LNCAP (cell line): ENCODE measurements around the gene GNB1.
A peak's percentile ranks its signal among the peaks of the same experiment; 100 is the strongest.

ENCODE experiments used
- CTCF ChIP-seq: fragments of 450-650 bp; IDR thresholded peaks from 2 replicates; pipeline ENCODE4 v1.5.1; 2017; ENCODE audit warnings: mild to moderate bottlenecking

The GNB1 gene

GRCh38 chr1:1797731-1798341 is 93.1 kb downstream of the GNB1 start:
- no peak for TF ChIP-seq CTCF

- TF ChIP-seq CTCF = peak; percentile 13; the same call in 1 of the 2 replicates
Measured at GRCh38 chr1:1796466-1796865, 94.4 kb downstream of the GNB1 start.

GRCh38 chr1:1794999-1795398 is 95.9 kb downstream of the GNB1 start:
- TF ChIP-seq CTCF = no peak

GRCh38 chr1:1793481-1794244 is 97.2 kb downstream of the GNB1 start:
- no peak for TF ChIP-seq CTCF

GRCh38 chr1:1788646-1789431 is 102.0 kb downstream of the GNB1 start:
- peak; percentile 62 for TF ChIP-seq CTCF

- TF ChIP-seq CTCF = no peak
Measured at GRCh38 chr1:1788136-1788535, 102.8 kb downstream of the GNB1 start.

- TF ChIP-seq CTCF = no peak
Measured at GRCh38 chr1:1786836-1787605, 103.9 kb downstream of the GNB1 start.
